Right lung (tissue), 5 donors: ENCODE data around the gene NECAB2. TPM values are rescaled to one million over a fixed set of nuclear protein-coding genes. Genes with fewer than 3 reads are reported as not detected.

ENCODE experiments used
- DNase-seq, 2 donors: peaks; one replicate each; pipeline ENCODE4 v3.0.0-alpha.2; 2013
- polyA plus RNA-seq, 5 donors: library from polyadenylated mRNA; unstranded; fragments of 120-200 nt; gene quantifications; one replicate each; pipeline versions ENCODE4 v1.2.1 to v1.2.3, GENCODE V29; 2013; ENCODE audit warnings: inconsistent platforms in 1 of 5, low replicate concordance in 1 of 5; ENCODE audit not compliant: insufficient read length in 5 of 5, insufficient read depth in 1 of 5

The NECAB2 gene
- polyA plus RNA-seq, 5 donors, result 0.29 to 0.69 (median 0.54) TPM

- no peak for DNase-seq
These were observed 16.5 kb upstream of the NECAB2 start for GRCh38 chr16:83951544-83951943.

GRCh38 chr16:83952587-83952939, 15.5 kb upstream of the NECAB2 start:
- no peak for DNase-seq

GRCh38 chr16:83952940-83953795, 14.9 kb upstream of the NECAB2 start, which contains the start of gene OSGIN1:
Gene OSGIN1, plus strand, starts transcription at chr16:83953240. Its CDS starts 4,432 bp downstream, at chr16:83957672.
- peak; percentile 66 to 68 for DNase-seq

- DNase-seq, result peak; percentile 20
These were observed 14.1 kb upstream of the NECAB2 start for GRCh38 chr16:83953796-83954576.

- DNase-seq, result peak; percentile 18 to 27
These were observed 13.4 kb upstream of the NECAB2 start for GRCh38 chr16:83954577-83955016.

- no peak for DNase-seq
These were observed 12.6 kb upstream of the NECAB2 start for GRCh38 chr16:83955218-83956130.

- peak; percentile 56 to 63 for DNase-seq
These were observed 11.4 kb upstream of the NECAB2 start for GRCh38 chr16:83956336-83957289.

GRCh38 chr16:83957296-83957855, 10.7 kb upstream of the NECAB2 start:
- DNase-seq, result no peak

GRCh38 chr16:83958137-83958845, 9.8 kb upstream of the NECAB2 start:
- no peak for DNase-seq

- no peak for DNase-seq
These were observed 9.0 kb upstream of the NECAB2 start for GRCh38 chr16:83958846-83959565.

- DNase-seq, result no peak
These were observed 8.2 kb upstream of the NECAB2 start for GRCh38 chr16:83959656-83960434.

GRCh38 chr16:83960521-83961249, 7.4 kb upstream of the NECAB2 start:
- DNase-seq, result no peak

- DNase-seq, result no peak
These were observed 6.5 kb upstream of the NECAB2 start for GRCh38 chr16:83961591-83961990.

GRCh38 chr16:83963277-83964119, 4.5 kb upstream of the NECAB2 start:
- no peak for DNase-seq

- DNase-seq, result no peak
These were observed 3.2 kb upstream of the NECAB2 start for GRCh38 chr16:83964684-83965443.
